T-cell (primary cell): ENCODE measurements around the gene CD22. TPM values are rescaled to one million over a fixed set of nuclear protein-coding genes. Genes with fewer than 3 reads are reported as not detected.

Source experiments
- ATAC-seq, 4 experiments: fragments of 200-7000 bp in 3 of 4; fragments of 150-1000 bp in 1 of 4; cut with Tn5 transposase; replicated peaks in 1 of 4; 1 replicate in 3 of 4; 2 replicates in 1 of 4; pipeline ENCODE4 v1.10.0; 2021; ENCODE audit warnings: moderate library complexity in 3 of 4, mild to moderate bottlenecking in 2 of 4, moderate number of reproducible peaks in 1 of 4
- CTCF ChIA-PET, 2 donors: fragments of 300-600 bp; sonication (Branson Sonifier 250); formaldehyde crosslinking; loops; one replicate each; lab custom pipeline; 2022; ENCODE audit warnings: antibody characterized with exemption in 2 of 2; lab: Charles Lee
- POLR2A ChIA-PET, 2 donors: fragments of 300-600 bp; sonication (Branson Sonifier 250); formaldehyde crosslinking; loops; one replicate each; lab custom pipeline; 2022; ENCODE audit warnings: antibody characterized with exemption in 2 of 2; lab: Charles Lee
- DNase-seq, 35 experiments: peaks; one replicate each; pipeline versions ENCODE4 v3.0.0 to v3.0.0-alpha.2; 2013 to 2023
- H3K27ac ChIP-seq: one replicate; pipeline ENCODE4 v1.5.1; 2013; ENCODE audit warnings: low read length
- H3K27me3 ChIP-seq, 2 experiments: replicated peaks in 1 of 2; 1 replicate in 1 of 2; 2 replicates in 1 of 2; pipeline versions ENCODE4 v1.6.1 to v1.7.0; 2013; ENCODE audit warnings: low read length in 1 of 2, mixed read lengths in 1 of 2; ENCODE audit not compliant: control insufficient read depth in 2 of 2, insufficient read depth in 2 of 2; ENCODE audit errors: extremely low read depth in 1 of 2
- H3K36me3 ChIP-seq, 2 donors: 1 replicate in 1 of 2; 2 replicates in 1 of 2; pipeline versions ENCODE4 v1.6.1 to v1.7.0; 2013; ENCODE audit warnings: low read length in 1 of 2; ENCODE audit not compliant: control insufficient read depth in 2 of 2, insufficient read depth in 1 of 2; ENCODE audit errors: extremely low read depth in 1 of 2
- H3K4me1 ChIP-seq, 2 experiments: 1 replicate in 1 of 2; 2 replicates in 1 of 2; pipeline versions ENCODE4 v1.6.1 to v1.7.0; 2013; ENCODE audit warnings: low read length in 2 of 2, mixed read lengths in 1 of 2; ENCODE audit not compliant: insufficient read depth in 2 of 2, control insufficient read depth in 1 of 2; ENCODE audit errors: extremely low read depth in 1 of 2
- H3K4me3 ChIP-seq, 2 donors: 1 replicate in 1 of 2; 2 replicates in 1 of 2; pipeline versions ENCODE4 v1.5.1 to v1.7.0; 2013; ENCODE audit warnings: mild to moderate bottlenecking in 2 of 2, low read length in 1 of 2, moderate library complexity in 1 of 2; ENCODE audit not compliant: control insufficient read depth in 1 of 2; ENCODE audit errors: extremely low read depth in 1 of 2
- H3K9me3 ChIP-seq: 2 replicates; pipeline ENCODE4 v1.7.0; 2013
- H3K27ac Mint-ChIP-seq, 2 donors: one replicate each; pipeline ENCODE4 v1.8.0; 2020 to 2021; ENCODE audit warnings: mild to moderate bottlenecking in 2 of 2, mixed read lengths in 2 of 2
- H3K27me3 Mint-ChIP-seq, 2 donors: one replicate each; pipeline ENCODE4 v1.8.0; 2021 to 2022; ENCODE audit warnings: mixed read lengths in 2 of 2
- H3K36me3 Mint-ChIP-seq: one replicate; pipeline ENCODE4 v1.8.0; 2021; ENCODE audit warnings: mixed read lengths
- H3K4me1 Mint-ChIP-seq, 3 donors: one replicate each; pipeline ENCODE4 v1.8.0; 2020 to 2022; ENCODE audit warnings: mixed read lengths in 3 of 3, mild to moderate bottlenecking in 1 of 3
- H3K4me3 Mint-ChIP-seq, 3 donors: one replicate each; pipeline ENCODE4 v1.8.0; 2020 to 2022; ENCODE audit warnings: mild to moderate bottlenecking in 3 of 3, mixed read lengths in 3 of 3, moderate library complexity in 3 of 3
- H3K9me3 Mint-ChIP-seq, 3 donors: one replicate each; pipeline ENCODE4 v1.8.0; 2020 to 2022; ENCODE audit warnings: mixed read lengths in 3 of 3
- WGBS: methylation state at CpG from one replicate; pipeline ENCODE4 v1.1.5; 2013; ENCODE audit warnings: missing lambda C conversion rate; ENCODE audit not compliant: insufficient coverage; 5-methylcytosine and 5-hydroxymethylcytosine counted together
- total RNA-seq, 35 experiments: library from RNA in 6 of 35; stranded (reverse) in 6 of 35; fragments of 120-200 nt in 1 of 35; gene quantifications; one replicate each; pipeline versions ENCODE4 v1.2.1 to v1.2.4 and lab custom pipeline; 2013 to 2026

CD22 gene
- total RNA-seq, 5 donors from 2014 or later (not counting 1 experiment from before 2014, with no cell fraction given) = 6.6 to 25.7 (median 8.7) TPM

GRCh38 chr19:35332817-35333216 lies 3.8 kb downstream of the CD22 start:
- H3K4me1 ChIP-seq = peaks cover 0 to 10% of the 10 kb centered on the region in 2 experiments

GRCh38 chr19:35334144-35334753 lies 5.3 kb downstream of the CD22 start:
- ATAC-seq = no peak
- Mint-ChIP-seq H3K36me3 (no peaks in the 10 kb centered on the region), H3K9me3 (no peaks in the 10 kb centered on the region), H3K27ac (no peak overlapping the region), H3K4me1 (peaks cover 11 to 25% (median 11%) of the 10 kb centered on the region in 3 donors), H3K27me3 (peaks cover 8 to 15% of the 10 kb centered on the region in 2 donors), H3K4me3 (no peak overlapping the region)
- CTCF ChIA-PET = no interaction called here
- DNase-seq = no peak
- Histone ChIP-seq H3K36me3 (no peaks in the 10 kb centered on the region), H3K27me3 (peaks cover 0 to 49% of the 10 kb centered on the region in 2 experiments), H3K4me1 (peaks cover 0 to 10% of the 10 kb centered on the region in 2 experiments), H3K9me3 (no peaks in the 10 kb centered on the region), H3K4me3 (no peak overlapping the region), H3K27ac (no peak overlapping the region)
- WGBS = 97% methylated on average over 8 of the region's 10 CpGs
- POLR2A ChIA-PET = no interaction called here

More at GRCh38 chr19:35332817-35333216, 3.8 kb downstream of the CD22 start:
- Mint-ChIP-seq H3K27me3 (peaks cover 8 to 18% of the 10 kb centered on the region in 2 donors), H3K9me3 (no peaks in the 10 kb centered on the region), H3K27ac (no peak overlapping the region), H3K36me3 (no peaks in the 10 kb centered on the region), H3K4me1 (peaks cover 11 to 28% (median 16%) of the 10 kb centered on the region in 3 donors), H3K4me3 (peak overlapping the region in 1 of 3 donors; percentile 24)
- no peaks in the 10 kb centered on the region for H3K36me3 ChIP-seq
- ChIA-PET POLR2A (no interaction called here), CTCF (interaction anchor here in 1 of 2 donors (0.6 to 0.9 kb wide), 2 partner anchors 20 to 24 kb away, joined by 3 read pairs; no protein-coding TSS in a partner anchor)
- no peaks in the 10 kb centered on the region for H3K9me3 ChIP-seq
- peak; percentile 84 to 97 (median 93) for ATAC-seq
- peaks cover 0 to 56% of the 10 kb centered on the region in 2 experiments for H3K27me3 ChIP-seq
- WGBS = 13% methylated on average over 9 of the region's 12 CpGs
- peak in 17 of 35 experiments; percentile 12 to 55 (median 28) for DNase-seq
- no peak overlapping the region for H3K4me3 ChIP-seq
- H3K27ac ChIP-seq = no peak overlapping the region

- ATAC-seq (no peak), DNase-seq (no peak)
- H3K9me3 Mint-ChIP-seq = no peaks in the 10 kb centered on the region
- H3K36me3 ChIP-seq = no peaks in the 10 kb centered on the region
- no peak overlapping the region for H3K27ac ChIP-seq
- H3K36me3 Mint-ChIP-seq = no peaks in the 10 kb centered on the region
- CTCF ChIA-PET = no interaction called here
- no peak overlapping the region for H3K4me3 Mint-ChIP-seq
- WGBS = 89% methylated on average over 10 of the region's 21 CpGs
- POLR2A ChIA-PET = no interaction called here
- H3K4me1 Mint-ChIP-seq = peaks cover 11 to 24% (median 11%) of the 10 kb centered on the region in 3 donors
- H3K9me3 ChIP-seq = no peaks in the 10 kb centered on the region
- peaks cover 0 to 30% of the 10 kb centered on the region in 2 experiments for H3K27me3 ChIP-seq
- no peak overlapping the region for H3K27ac Mint-ChIP-seq
- H3K4me1 ChIP-seq = peaks cover 0 to 10% of the 10 kb centered on the region in 2 experiments
- no peak overlapping the region for H3K4me3 ChIP-seq
- H3K27me3 Mint-ChIP-seq = peaks cover under 1 to 8% of the 10 kb centered on the region in 2 donors
Observed at GRCh38 chr19:35336166-35336955, 7.4 kb downstream of the CD22 start.

GRCh38 chr19:35337097-35337983 lies 8.4 kb downstream of the CD22 start:
- POLR2A ChIA-PET = no interaction called here
- ATAC-seq (no peak), DNase-seq (no peak)
- Mint-ChIP-seq H3K4me1 (peaks cover 11 to 24% (median 11%) of the 10 kb centered on the region in 3 donors), H3K27me3 (peaks cover 0 to 8% of the 10 kb centered on the region in 2 donors), H3K27ac (no peak overlapping the region), H3K36me3 (no peaks in the 10 kb centered on the region), H3K4me3 (no peak overlapping the region), H3K9me3 (no peaks in the 10 kb centered on the region)
- CTCF ChIA-PET = no interaction called here
- no peak overlapping the region for H3K4me3 ChIP-seq
- H3K36me3 ChIP-seq = no peaks in the 10 kb centered on the region
- no peak overlapping the region for H3K27ac ChIP-seq
- H3K9me3 ChIP-seq = no peaks in the 10 kb centered on the region
- peaks cover 0 to 10% of the 10 kb centered on the region in 2 experiments for H3K4me1 ChIP-seq
- peaks cover 0 to 28% of the 10 kb centered on the region in 2 experiments for H3K27me3 ChIP-seq
- 86% methylated on average over 19 of the region's 25 CpGs for WGBS

- H3K4me1 Mint-ChIP-seq = peaks cover 6 to 18% (median 8%) of the 10 kb centered on the region in 3 donors
- no peak for DNase-seq
- H3K27ac Mint-ChIP-seq = no peak overlapping the region
- 92% methylated on average over 2 of the region's 13 CpGs for WGBS
- no peaks in the 10 kb centered on the region for H3K36me3 Mint-ChIP-seq
- peaks cover 0 to 29% of the 10 kb centered on the region in 2 experiments for H3K27me3 ChIP-seq
- peaks cover 0 to 8% of the 10 kb centered on the region in 2 donors for H3K27me3 Mint-ChIP-seq
- H3K9me3 ChIP-seq = no peaks in the 10 kb centered on the region
- H3K36me3 ChIP-seq = no peaks in the 10 kb centered on the region
- CTCF ChIA-PET = no interaction called here
- H3K27ac ChIP-seq = no peak overlapping the region
- no peak overlapping the region for H3K4me3 Mint-ChIP-seq
- no peak overlapping the region for H3K4me3 ChIP-seq
- ATAC-seq = no peak
- H3K4me1 ChIP-seq = peaks cover 0 to 4% of the 10 kb centered on the region in 2 experiments
- POLR2A ChIA-PET = no interaction called here
- H3K9me3 Mint-ChIP-seq = no peaks in the 10 kb centered on the region
Observed at GRCh38 chr19:35337984-35338296, 9.0 kb downstream of the CD22 start.

- DNase-seq (no peak), ATAC-seq (no peak)
- Mint-ChIP-seq H3K27ac (no peak overlapping the region), H3K4me3 (no peak overlapping the region), H3K9me3 (no peaks in the 10 kb centered on the region), H3K36me3 (no peaks in the 10 kb centered on the region), H3K4me1 (peaks cover 0 to 4% (median 0%) of the 10 kb centered on the region in 3 donors), H3K27me3 (no peaks in the 10 kb centered on the region)
- CTCF ChIA-PET = no interaction called here
- H3K27me3 ChIP-seq = peaks cover 0 to 20% of the 10 kb centered on the region in 2 experiments
- whole genome bisulfite sequencing = 74% methylated on average over 9 of the region's 11 CpGs
- H3K27ac ChIP-seq = no peak overlapping the region
- no peaks in the 10 kb centered on the region for H3K36me3 ChIP-seq
- H3K4me3 ChIP-seq = no peak overlapping the region
- H3K9me3 ChIP-seq = no peaks in the 10 kb centered on the region
- H3K4me1 ChIP-seq = no peaks in the 10 kb centered on the region
- POLR2A ChIA-PET = interaction anchor here in 1 of 2 donors (0.6 kb wide), 1 partner anchor 127 kb away, joined by 3 read pairs; no protein-coding TSS in a partner anchor
Observed at GRCh38 chr19:35340431-35340830, 11.4 kb downstream of the CD22 start.
